K562 (cell line): ENCODE measurements around the gene DHTKD1. TPM values are rescaled to one million over a fixed set of nuclear protein-coding genes. Genes with fewer than 3 reads are reported as not detected.
A peak's percentile ranks its signal among the peaks of the same experiment; 100 is the strongest.

Experiments
- BCOR ChIP-seq: fragments of 450-650 bp; IDR thresholded peaks from 2 replicates; pipeline ENCODE4 v1.6.1; 2016
- FUS ChIP-seq: fragments of 200-400 bp; formaldehyde crosslinking; optimal IDR thresholded peaks from 2 replicates; pipeline ENCODE3; 2017; ENCODE audit warnings: low read depth, low read length
- HIVEP1 ChIP-seq: fragments of 250-450 bp; sonication (Bioruptor Pico); IDR thresholded peaks from 2 replicates; pipeline ENCODE4 v1.4.0; 2020; ENCODE audit warnings: mild to moderate bottlenecking
- MLLT1 ChIP-seq, 2 experiments: fragments of 450-650 bp; IDR thresholded peaks; 2 replicates each; pipeline ENCODE4 v1.6.1; 2016
- MTA1 ChIP-seq: fragments of 450-650 bp; IDR thresholded peaks from 2 replicates; pipeline ENCODE4 v1.6.1; 2017; ENCODE audit warnings: borderline replicate concordance
- RAD51 ChIP-seq: fragments of 450-650 bp; IDR thresholded peaks from 2 replicates; pipeline ENCODE4 v1.7.1; 2016; ENCODE audit warnings: low read depth, mild to moderate bottlenecking, borderline replicate concordance
- THRAP3 ChIP-seq: fragments of 450-650 bp; IDR thresholded peaks from 2 replicates; pipeline ENCODE4 v1.6.1; 2016; ENCODE audit warnings: mild to moderate bottlenecking, inconsistent platforms, borderline replicate concordance
- THRB ChIP-seq: fragments of 450-650 bp; formaldehyde crosslinking; conservative IDR thresholded peaks from 2 replicates; pipeline ENCODE4 v1.4.0; 2022; ENCODE audit warnings: mild to moderate bottlenecking, missing genetic modification characterization
- ZBTB34 ChIP-seq: fragments of 250-450 bp; sonication (Bioruptor Pico); IDR thresholded peaks from 2 replicates; pipeline ENCODE4 v1.8.0; 2021; ENCODE audit warnings: mild to moderate bottlenecking, moderate library complexity
- ZNF407 ChIP-seq: fragments of 450-650 bp; IDR thresholded peaks from 2 replicates; pipeline ENCODE4 v1.6.1; 2016; ENCODE audit warnings: low read depth
- ZNF449 ChIP-seq: fragments of 250-450 bp; sonication (Bioruptor Pico); IDR thresholded peaks from 2 replicates; pipeline ENCODE4 v1.8.0; 2022; ENCODE audit warnings: moderate library complexity, mild to moderate bottlenecking, inconsistent platforms
- ZNF766 ChIP-seq: fragments of 200-800 bp; sonication (Bioruptor generic); conservative IDR thresholded peaks from 2 replicates; pipeline ENCODE4 v1.6.1; 2016; ENCODE audit warnings: missing genetic modification characterization, missing compliant biosample characterization
- polyA plus RNA-seq, 8 experiments: library from polyadenylated mRNA; depleted of rRNA in 4 of 8; stranded (reverse) in 5 of 8; unstranded in 3 of 8; fragments of >200 nt; fragmentation: Nextera tagmentation in 2 of 8; fragmentation: Illumina TruSeq in 1 of 8; extraction: Ambion mirVana in 2 of 8; extraction: Trizol in 1 of 8; gene quantifications; 2 replicates each; pipeline versions ENCODE4 v1.2.1 to v1.2.3, GENCODE V29; 2011 to 2014; ENCODE audit warnings: inconsistent platforms in 1 of 8, missing spikeins in 1 of 8
- total RNA-seq, 7 experiments: library from RNA; depleted of rRNA in 6 of 7; stranded (reverse); fragments of >200 nt in 6 of 7; fragmentation: Illumina TruSeq in 2 of 7; extraction: Trizol in 2 of 7; gene quantifications; 2 replicates each; pipeline versions ENCODE4 v1.2.1 to v1.2.3, GENCODE V29; 2011 to 2021; ENCODE audit warnings: low replicate concordance in 1 of 7

DHTKD1 gene
- total and polyA plus RNA-seq, 9 of the 15 experiments (the other 6 are each of a cell fraction or from before 2014, with no cell fraction given) = 3.1 to 19.7 (median 6.8) TPM

- no peak for TF ChIP-seq ZNF449 (CRISPR knock-in tag)
- TF ChIP-seq THRAP3 = no peak
- TF ChIP-seq RAD51 = 0 out of 2 replicates have a peak, but pooled peaks have one; percentile 9
- no peak for TF ChIP-seq FUS
- no peak for TF ChIP-seq ZNF407
- TF ChIP-seq THRB = no peak
- no peak for TF ChIP-seq ZNF766 (CRISPR knock-in tag)
- no peak for TF ChIP-seq HIVEP1
- TF ChIP-seq MTA1 = no peak
- peak in 1 of 2 experiments; percentile 67; a peak in 2 of 4 replicates for TF ChIP-seq MLLT1 (IDR thresholded peaks at IDR 0.05)
- no peak for TF ChIP-seq BCOR
- no peak for TF ChIP-seq ZBTB34 (CRISPR knock-in tag)
Observed at GRCh38 chr10:12068449-12069269, at the start of gene DHTKD1 (continued).
